NT2/D1 (cell line): ENCODE results near the gene CDC25B.

Source experiments
- DNase-seq: peaks from one replicate; pipeline ENCODE4 v3.0.0-alpha.2; 2011; ENCODE audit warnings: low read depth, low spot score
- H3K27me3 ChIP-seq: 2 replicates; pipeline ENCODE4 v1.6.0; 2011; ENCODE audit warnings: mild to moderate bottlenecking; ENCODE audit not compliant: insufficient read length, insufficient read depth
- H3K36me3 ChIP-seq: 2 replicates; pipeline ENCODE4 v1.6.1; 2011; ENCODE audit warnings: mild to moderate bottlenecking, low read length, mixed read lengths; ENCODE audit not compliant: insufficient read depth, insufficient read length
- H3K4me1 ChIP-seq: 2 replicates; pipeline ENCODE4 v1.5.1; 2011; ENCODE audit not compliant: insufficient read depth, insufficient read length
- H3K4me3 ChIP-seq: 2 replicates; pipeline ENCODE4 v1.5.1; 2011; ENCODE audit warnings: low read depth; ENCODE audit not compliant: insufficient read length
- H3K9ac ChIP-seq: 2 replicates; pipeline ENCODE4 v1.6.0; 2011; ENCODE audit warnings: low read depth; ENCODE audit not compliant: insufficient read length
- H3K9me3 ChIP-seq: 2 replicates; pipeline ENCODE4 v1.5.1; 2011; ENCODE audit warnings: mild to moderate bottlenecking, low read length; ENCODE audit not compliant: insufficient read depth
- SUZ12 ChIP-seq: IDR thresholded peaks from 2 replicates; pipeline ENCODE4 v1.6.1; 2011; ENCODE audit not compliant: insufficient read length, insufficient read depth; ENCODE audit errors: extremely low read depth
- YY1 ChIP-seq: IDR thresholded peaks from 2 replicates; pipeline ENCODE4 v1.6.1; 2011; ENCODE audit not compliant: insufficient read length, insufficient read depth
- ZNF274 ChIP-seq: IDR thresholded peaks from 2 replicates; pipeline ENCODE4 v1.6.1; 2011; ENCODE audit warnings: mild to moderate bottlenecking, low read depth, low read length

CDC25B gene

GRCh38 chr20:3765171-3765882 is 30.8 kb upstream of the CDC25B start:
- DNase-seq: no peak
- peaks cover 23% of the 10 kb centered on the region for H3K36me3 ChIP-seq
- no peak overlapping the region for H3K4me3 ChIP-seq
- peaks cover 8% of the 10 kb centered on the region for H3K4me1 ChIP-seq
- H3K9me3 ChIP-seq: no peaks in the 10 kb centered on the region
- H3K27me3 ChIP-seq: no peaks in the 10 kb centered on the region
- H3K9ac ChIP-seq: no peak overlapping the region
- no peak for TF ChIP-seq SUZ12
- no peak for TF ChIP-seq ZNF274
- no peak for TF ChIP-seq YY1

- Histone ChIP-seq H3K9me3 (no peaks in the 10 kb centered on the region), H3K4me1 (peaks cover 6% of the 10 kb centered on the region), H3K27me3 (no peaks in the 10 kb centered on the region), H3K4me3 (peak overlapping the region; percentile 86), H3K36me3 (peaks cover 23% of the 10 kb centered on the region), H3K9ac (peak overlapping the region; percentile 89)
- no peak for TF ChIP-seq SUZ12
- no peak for DNase-seq
These were observed 29.5 kb upstream of the CDC25B start for GRCh38 chr20:3766422-3767109.

- H3K4me3 ChIP-seq: peak overlapping the region; percentile 86
- H3K36me3 ChIP-seq: peaks cover 23% of the 10 kb centered on the region
- H3K9me3 ChIP-seq: no peaks in the 10 kb centered on the region
- DNase-seq: no peak
- H3K4me1 ChIP-seq: peaks cover 6% of the 10 kb centered on the region
- H3K27me3 ChIP-seq: no peaks in the 10 kb centered on the region
- TF ChIP-seq ZNF274: no peak
- TF ChIP-seq SUZ12: no peak
- peak overlapping the region; percentile 89 for H3K9ac ChIP-seq
These were observed 29.0 kb upstream of the CDC25B start for GRCh38 chr20:3767110-3767426.

- Histone ChIP-seq H3K9me3 (no peaks in the 10 kb centered on the region), H3K9ac (peak within 1 kb of the TSS; percentile 89), H3K4me1 (peaks cover 6% of the 10 kb centered on the region), H3K4me3 (peak within 1 kb of the TSS; percentile 86), H3K36me3 (peaks cover 23% of the 10 kb centered on the region), H3K27me3 (no peaks in the 10 kb centered on the region)
- no peak for TF ChIP-seq SUZ12
- TF ChIP-seq ZNF274: no peak
- no peak for TF ChIP-seq YY1
- DNase-seq: peak; percentile 99
These were observed 28.4 kb upstream of the CDC25B start, which contains the start of gene ADISSP for GRCh38 chr20:3767427-3768341. Gene ADISSP (minus strand): TSS chr20:3767753. CDS start chr20:3760100, 7,653 bp downstream.

- TF ChIP-seq ZNF274: no peak
- TF ChIP-seq SUZ12: no peak
- TF ChIP-seq YY1: no peak
- Histone ChIP-seq H3K9me3 (no peaks in the 10 kb centered on the region), H3K36me3 (peaks cover 22% of the 10 kb centered on the region), H3K9ac (peak overlapping the region; percentile 52), H3K4me1 (peaks cover 6% of the 10 kb centered on the region), H3K27me3 (no peaks in the 10 kb centered on the region), H3K4me3 (peak overlapping the region; percentile 86)
- DNase-seq: peak; percentile 68
These were observed 27.6 kb upstream of the CDC25B start for GRCh38 chr20:3768342-3769130.

GRCh38 chr20:3771552-3772058 is 24.5 kb upstream of the CDC25B start:
- no peak for TF ChIP-seq ZNF274
- TF ChIP-seq YY1: no peak
- no peak for TF ChIP-seq SUZ12
- no peak for DNase-seq
- no peak overlapping the region for H3K9ac ChIP-seq
- H3K9me3 ChIP-seq: no peaks in the 10 kb centered on the region
- peaks cover 16% of the 10 kb centered on the region for H3K27me3 ChIP-seq
- H3K4me1 ChIP-seq: no peaks in the 10 kb centered on the region
- H3K4me3 ChIP-seq: no peak overlapping the region
- peaks cover under 1% of the 10 kb centered on the region for H3K36me3 ChIP-seq
